GM21367 (cell line): ENCODE results near the gene ASXL2.

Experiments used
- ATAC-seq: cut with Tn5 transposase; IDR thresholded peaks from one replicate; pipeline ENCODE4 v1.9.1; 2021; ENCODE audit not compliant: unreplicated experiment

Gene ASXL2

DNA sequence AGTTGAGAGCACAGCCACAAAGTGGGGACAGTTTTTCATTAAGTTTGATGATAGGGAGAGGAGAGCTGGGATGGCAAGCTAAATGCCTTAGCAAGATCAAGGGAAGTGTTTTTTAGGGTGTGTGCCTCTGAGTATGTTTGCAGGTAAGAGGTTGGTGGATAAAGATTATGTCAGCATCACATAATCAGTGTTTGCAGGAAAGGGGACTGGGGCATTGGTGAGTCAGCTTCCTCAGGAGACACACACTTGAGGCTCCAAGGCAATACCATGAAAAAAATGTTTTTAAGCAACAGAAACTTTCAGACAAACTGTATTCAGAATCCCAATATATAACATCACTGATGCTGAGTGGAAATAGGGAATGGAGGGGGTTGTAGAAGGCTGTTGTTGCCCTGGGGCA is 179.5 kb downstream of the ASXL2 start:
- no peak for ATAC-seq

DNA sequence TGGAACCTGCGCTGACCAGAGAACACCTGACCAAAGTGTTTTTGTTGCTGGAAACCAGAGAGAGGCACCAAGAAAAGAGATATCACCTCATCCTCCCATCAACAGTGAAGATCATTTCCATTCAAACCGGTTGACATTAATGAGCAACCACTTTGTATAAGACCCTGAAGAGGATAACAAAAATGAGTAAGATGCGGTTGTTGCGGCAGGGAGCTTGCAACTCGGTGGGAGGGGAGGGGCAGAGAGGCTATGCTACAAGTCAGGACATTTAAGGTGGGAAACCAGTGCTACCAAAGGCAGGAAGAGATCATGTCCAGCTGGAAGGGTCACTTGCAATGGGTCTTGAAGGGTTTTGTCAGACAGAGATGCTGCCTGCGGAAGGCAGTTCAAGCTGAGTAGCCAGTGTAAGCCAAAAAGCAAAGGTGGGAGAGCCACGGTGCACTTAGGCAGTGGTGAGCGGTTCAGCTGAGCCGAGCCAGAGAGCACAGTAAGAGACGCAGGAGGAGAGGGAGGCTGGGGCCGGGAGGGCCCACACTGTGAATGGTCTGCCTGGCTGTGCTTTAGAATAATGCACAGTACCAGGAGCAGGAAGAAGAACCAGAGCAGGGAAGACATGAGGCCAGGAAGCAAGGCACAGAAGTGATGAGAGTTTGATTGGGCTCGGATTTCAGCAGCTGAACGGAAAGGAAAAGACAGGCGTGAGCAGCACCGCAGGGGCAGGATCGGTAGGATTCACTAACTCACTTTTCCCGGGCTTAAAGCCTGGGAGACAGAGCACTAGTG is 180.5 kb downstream of the ASXL2 start:
- no peak for ATAC-seq

DNA sequence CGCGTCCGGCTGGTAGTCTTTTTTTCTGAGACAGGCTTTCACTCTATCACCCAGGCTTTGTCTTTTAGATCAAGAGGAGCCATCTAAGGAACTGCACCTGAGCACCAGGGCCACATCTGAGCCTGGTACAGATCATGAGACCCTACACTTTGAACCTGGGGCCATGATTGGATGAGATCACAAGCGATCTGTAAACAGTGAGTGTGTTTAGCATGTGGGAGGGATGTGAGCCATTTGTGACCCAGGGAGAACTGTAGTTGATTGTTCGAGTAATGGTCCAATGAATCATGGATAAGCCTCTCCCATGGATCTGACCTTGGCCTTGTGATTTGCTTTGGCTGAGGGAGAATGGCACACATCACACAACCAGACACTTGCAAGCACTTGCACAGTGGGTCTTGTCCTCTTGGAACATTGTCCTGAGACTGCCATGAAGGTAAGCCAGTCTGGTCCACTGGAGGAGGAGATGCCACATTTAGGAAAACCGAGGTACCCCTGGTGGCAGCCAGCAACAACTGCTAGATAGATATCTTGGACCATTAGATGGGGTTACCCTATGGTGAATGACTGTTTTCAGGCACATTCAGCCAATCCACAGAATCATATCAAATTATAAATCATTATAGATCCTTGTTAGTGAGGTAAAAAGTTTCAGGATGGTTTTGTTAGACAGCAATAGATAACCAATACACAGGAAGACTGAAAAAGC is 185.4 kb downstream of the ASXL2 start:
- no peak for ATAC-seq

DNA sequence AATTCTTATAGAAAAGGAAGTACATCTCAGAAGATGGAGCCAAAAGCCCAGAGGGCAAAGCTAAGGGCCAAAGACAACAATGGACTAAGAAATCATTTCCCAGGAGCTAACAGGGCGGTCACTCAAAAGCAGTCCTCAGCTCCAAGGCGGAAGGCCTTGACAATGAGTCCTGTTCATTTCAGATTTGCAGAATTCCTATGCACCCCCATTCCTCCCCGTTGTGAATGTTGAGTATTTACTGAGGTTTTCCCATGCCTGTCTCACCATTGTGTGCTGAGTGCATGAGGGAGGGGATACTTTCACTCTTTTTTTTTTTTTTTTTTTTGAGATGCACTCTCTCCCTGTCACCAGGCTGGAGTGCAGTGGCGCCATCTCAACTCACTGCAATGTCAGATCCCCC is 186.1 kb downstream of the ASXL2 start:
- ATAC-seq = no peak

DNA sequence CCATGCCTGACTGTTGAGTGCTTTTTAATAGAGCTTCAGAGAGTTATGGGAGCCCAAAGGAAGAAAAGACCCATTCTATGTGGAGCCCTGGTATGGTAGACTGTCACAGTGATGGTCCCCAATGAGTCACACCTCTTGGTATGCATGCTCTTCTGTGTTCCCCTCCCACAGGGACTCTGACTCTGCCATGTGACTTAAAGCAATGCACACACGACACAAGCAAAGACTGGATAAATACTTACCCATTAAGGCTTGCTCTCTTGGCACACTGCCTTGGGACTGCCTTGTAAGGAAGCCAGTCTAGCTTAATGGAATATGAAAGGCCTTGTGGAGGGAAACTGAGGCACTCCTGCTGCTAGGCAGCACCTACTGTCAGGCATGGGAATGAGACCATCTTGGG is 188.2 kb downstream of the ASXL2 start:
- ATAC-seq = no peak

DNA sequence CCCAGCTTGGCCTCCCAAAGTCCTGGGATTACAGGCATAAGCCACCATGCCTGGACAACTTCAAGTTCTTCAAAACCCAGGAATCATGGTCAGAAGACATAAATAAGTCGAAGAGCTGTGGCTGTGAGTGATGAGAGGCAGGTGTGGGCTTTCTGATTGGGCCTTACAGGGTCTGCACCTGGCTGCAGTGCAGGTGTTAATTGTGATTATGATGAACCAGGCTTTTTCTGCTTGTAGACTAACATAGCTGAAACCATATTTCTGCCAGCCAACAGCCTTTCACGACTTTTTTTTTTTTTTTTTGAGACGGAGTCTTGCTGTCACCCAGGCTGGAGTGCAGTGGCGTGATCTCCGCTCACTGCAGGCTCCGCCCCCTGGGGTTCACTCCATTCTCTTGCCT is 190.1 kb downstream of the ASXL2 start:
- ATAC-seq = no peak

DNA sequence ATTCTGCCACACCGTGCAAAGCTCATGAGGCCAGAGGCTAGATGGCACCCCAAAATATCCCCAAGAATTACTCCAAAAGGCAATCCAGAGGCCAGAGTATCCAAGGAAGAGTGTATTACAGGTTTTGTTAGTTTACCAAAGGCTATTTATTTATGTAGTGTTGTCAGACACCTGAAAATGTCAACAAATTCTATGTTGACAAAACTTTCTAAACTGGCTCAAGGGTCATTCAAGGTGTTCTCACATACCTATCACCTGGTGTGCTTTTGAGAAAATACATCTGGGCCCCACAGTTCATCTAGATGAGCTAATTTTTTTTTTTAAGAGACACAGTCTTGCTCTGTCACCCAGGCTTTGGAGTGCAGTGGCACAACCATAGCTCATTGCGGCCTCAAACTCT is 192.5 kb downstream of the ASXL2 start:
- no peak for ATAC-seq

GRCh38 chr2:25684577-25685473 is 193.5 kb downstream of the ASXL2 start:
- ATAC-seq = no peak
